GM21529 (cell line): Measurements from ENCODE around the gene TRDMT1.
"Not testable (repeated sequence)": the region's sequence is repeated elsewhere in the genome, so short reads cannot be mapped to it uniquely, and the experiment has no call there.

ENCODE experiments used
- ATAC-seq: cut with Tn5 transposase; IDR thresholded peaks from one replicate; pipeline ENCODE4 v1.9.1; 2021; ENCODE audit not compliant: unreplicated experiment

Gene TRDMT1

DNA sequence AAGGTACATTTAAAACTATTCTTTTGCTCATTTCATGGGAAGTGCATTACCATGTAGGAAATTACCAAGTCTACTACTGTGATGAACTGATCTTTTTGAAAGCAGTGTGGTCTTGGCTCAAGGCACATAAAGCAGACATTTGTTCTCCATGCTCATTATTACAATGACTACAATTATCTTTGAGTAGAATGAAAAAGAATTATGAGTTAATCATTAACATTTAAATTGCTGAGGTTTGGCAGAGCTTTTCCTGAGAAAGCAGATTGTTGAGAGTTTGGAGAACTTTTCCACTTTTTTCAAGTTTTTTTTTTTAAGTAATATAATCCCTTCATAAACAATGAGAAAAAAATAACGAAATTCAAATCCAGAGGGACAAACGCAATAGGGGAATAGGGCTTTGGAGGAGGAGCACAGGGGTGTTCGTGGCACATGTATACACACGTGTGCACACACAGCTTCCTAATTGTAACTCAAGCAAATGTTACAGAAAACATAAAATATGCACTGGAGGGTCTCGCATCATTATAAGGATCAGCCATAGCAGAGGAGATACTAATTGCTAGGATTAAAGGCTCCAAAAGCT, 62.9 kb downstream of the TRDMT1 start:
- no peak for ATAC-seq

DNA sequence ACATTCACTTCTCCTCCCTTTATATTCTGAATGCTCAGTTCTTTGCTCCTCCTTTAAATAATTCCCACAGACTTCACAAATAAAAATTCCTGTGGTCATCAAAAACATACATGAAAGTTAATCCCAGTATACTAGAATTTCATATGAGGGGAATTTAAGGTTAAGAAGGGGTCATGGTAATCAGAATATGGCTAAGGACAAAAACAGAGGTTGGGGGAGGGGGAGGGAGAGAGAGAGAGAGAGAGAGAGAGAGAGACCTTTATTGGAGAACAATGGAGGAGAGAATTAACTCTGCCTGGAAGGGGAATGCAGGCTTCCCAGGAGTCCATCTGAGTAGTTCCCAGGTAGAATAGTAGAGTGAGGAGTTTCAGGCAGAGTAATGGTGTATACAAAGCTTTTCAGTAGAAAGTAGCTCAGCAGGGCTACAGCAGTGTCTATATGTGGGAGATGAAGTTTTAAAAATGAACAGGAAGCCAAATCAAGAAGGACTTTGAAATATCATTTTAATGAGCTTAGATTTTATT, 66.7 kb downstream of the TRDMT1 start:
- no peak for ATAC-seq

DNA sequence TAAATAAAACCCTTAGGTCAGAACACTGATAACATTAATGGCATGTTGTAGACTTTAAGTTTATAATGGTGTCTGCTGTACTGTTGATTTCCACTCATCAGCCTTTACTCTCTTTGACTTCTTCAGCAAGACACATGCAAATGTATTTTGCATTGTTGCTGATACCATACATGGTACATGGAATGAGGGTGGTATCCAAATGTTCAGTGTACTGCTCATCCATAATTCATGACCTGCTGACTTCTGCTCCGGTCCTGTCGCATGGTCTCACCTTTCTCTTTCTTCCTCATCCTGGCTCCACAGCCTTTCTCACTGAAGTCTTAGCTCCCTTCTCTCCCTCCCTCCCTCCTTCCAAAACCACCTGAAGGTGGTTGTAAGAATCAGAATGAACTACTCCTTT, 67.2 kb downstream of the TRDMT1 start:
- no peak for ATAC-seq

DNA sequence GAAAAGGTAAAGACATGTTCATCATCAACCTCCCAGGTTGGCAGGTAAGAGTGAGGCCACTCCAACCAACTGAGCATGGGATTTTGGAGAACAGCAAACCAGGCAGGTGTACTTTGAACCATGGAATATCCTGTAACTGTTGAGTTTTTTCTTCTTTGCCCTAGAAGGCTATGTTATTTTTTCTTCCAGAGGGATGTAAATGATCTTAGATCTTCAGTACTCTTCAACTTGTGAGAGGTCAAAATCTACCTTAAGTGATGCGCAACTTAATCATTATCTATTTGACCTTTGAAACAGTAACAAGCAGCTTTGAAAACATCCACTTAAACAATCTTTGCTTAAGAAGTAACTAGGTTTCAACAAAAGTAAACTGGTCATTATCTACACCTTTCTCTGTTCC, 71.7 kb downstream of the TRDMT1 start, which contains the start of gene CUBN:
Gene CUBN (minus strand): TSS at position 71 of the 400 bp plus-strand sequence. CDS start 46 bp downstream, at position 25.
- ATAC-seq = no peak

DNA sequence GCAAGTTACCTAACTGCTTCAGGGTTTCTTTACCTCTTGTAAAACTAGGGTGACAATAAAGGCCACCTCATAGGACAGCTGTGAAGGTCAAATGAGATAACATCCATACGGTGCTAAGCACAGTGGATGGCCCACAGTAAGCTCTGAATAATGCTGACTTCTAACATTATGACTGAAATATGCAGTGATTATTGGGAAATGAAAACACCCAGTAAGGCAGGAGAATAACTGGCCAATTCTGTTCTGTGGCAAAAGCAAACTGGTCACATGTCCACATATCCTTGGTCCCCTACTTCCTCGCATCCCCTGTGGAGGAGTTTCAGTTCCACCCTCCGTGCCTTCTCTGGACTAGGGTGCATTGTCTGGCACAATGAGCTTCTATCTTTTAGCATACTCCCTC, 73.2 kb downstream of the TRDMT1 start:
- no peak for ATAC-seq

DNA sequence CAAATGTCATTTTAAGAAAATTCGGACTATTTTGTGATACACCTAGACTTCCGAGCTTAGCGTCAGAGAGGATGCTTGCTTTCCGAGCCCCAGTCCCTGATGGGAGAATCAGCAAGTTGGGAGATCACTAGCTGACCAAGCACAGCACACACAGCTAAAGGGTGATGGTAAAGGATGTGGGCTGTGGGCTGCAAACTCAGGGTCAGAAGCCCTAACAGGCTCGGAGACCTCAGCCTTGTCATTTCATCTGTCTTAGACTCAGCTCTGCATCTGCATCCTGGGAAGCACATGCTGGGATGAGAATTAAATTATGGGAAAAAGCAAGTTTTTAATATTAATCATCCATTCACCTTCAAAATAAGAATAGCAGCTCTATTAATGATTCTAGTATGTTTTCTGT, 75.1 kb downstream of the TRDMT1 start:
- no peak for ATAC-seq

DNA sequence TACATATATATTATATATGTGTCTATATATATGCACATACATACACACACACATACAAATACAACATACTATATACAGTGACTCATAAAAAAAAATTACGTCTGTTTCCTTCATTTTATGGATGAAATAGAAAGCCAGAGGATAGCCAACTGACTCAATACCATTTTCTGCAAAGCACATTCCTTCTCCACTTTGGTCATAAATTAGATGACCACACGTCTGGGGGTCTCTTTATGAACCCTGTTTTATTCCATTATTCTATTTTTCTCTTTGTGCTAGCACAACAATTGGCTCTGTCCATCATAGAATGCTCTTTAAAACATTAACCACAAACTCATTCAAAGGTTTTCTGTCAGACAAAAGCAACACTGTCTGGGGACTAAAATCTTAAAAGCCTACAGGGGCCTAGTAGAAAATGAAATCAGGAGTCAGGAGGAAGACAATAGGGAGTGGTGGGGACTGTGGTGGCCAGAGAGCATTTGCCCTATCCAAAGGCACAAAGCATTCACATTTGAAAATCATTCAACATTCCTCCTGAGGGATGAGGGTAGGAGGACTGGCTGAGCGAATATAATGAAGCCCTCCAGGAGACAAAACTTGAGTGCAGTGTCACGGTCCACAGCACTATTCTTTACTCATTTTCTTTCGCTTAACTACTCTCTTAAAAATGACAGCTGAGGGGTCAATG, 76.1 kb downstream of the TRDMT1 start:
- ATAC-seq = no peak

DNA sequence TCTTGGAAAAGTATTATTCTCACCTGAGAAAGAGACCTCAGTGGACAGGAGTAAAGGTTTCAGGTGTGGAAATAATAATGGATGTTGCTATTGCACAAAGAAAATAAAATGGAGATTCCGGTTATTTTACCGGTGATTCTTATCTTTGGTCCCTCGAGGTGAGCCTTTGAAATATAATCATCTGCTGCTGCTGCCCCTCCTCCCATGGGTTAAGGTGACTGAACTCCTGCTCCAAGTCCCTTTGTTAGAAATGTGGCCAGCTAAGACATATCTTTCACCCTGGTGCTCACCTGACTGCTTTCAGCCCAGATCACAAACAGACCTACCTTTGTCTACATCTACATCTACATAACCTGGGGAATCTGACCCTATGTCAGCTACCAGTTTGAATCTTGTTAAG, 77.5 kb downstream of the TRDMT1 start:
- no peak for ATAC-seq

DNA sequence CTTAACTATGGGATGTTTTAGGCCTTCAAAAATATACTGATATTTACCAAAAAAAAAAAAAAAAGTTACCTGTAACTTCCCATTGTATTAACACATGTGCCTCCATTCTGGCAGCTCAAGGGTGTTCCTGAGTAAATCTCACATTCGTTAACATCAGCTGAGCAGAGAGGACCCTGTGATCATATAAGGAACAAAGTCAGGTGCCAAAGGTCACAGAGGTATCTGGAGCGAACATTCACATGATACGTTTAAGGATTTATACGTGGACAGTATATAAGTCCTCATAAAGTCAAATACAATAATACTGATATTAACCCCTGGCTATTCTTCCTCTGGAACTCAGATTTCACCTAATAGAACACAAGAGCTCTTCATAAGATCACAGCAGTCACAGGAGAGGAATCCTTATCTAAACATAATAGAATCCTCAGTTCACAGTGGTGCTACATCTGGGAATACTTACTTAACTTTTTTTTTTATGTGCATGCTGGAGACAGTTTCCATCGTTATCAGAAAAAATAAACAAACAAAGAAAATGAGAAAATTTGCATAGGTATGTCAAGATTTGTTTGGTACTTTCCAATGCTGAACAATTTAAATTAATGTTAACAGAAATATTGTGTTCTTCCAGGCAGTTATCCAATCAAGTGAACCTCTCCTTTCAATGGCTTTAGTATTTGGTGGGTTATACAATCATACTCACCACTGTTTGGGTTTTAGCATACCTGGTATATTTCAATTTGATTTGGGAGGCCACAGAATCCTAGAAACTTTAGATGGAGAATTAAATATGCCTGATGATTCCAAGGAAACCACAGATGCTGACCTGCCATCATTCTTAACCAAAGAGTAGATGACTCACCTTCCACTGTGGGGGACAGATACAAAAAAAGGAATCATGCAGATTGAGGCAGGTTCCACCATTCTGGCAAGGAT, 78.5 kb downstream of the TRDMT1 start:
- ATAC-seq = no peak

DNA sequence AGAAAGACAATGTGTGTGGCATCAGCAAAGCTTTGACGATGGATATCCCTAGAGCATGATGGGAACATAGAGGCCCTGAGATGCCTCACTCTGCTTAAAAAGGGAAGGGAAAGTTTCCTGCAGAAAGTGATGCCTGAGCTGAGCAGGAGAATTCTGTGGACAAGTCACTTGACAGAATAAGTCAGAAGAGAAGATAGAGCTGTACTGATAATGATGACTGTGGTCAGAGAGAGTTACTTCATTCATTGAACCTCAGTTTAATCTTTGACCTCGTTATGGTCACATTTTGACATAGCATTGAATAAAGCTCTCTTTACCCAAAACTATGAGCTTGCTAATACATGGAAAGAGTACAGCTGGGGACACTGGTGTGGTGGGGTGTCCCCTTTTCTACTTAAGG, 79.4 kb downstream of the TRDMT1 start:
- no peak for ATAC-seq

DNA sequence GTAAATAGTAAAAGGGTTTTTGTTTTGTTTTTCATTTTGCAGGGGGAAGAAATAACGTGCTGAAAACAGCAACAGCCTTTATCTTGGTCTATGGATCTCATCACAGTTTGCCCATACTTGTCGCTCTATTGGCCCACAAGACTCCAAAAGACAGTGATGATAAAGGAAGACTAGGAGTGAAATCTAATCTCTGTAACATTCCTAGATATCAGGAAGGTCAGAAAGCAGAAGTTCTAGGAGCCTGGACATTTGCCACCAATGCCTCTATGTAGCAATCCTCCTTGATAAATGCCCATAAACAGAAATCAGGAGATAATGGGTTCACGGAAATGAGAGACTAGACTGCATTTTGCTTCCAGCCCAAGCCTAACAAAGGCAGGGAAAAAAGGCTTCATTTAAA, 80.8 kb downstream of the TRDMT1 start:
- no peak for ATAC-seq

DNA sequence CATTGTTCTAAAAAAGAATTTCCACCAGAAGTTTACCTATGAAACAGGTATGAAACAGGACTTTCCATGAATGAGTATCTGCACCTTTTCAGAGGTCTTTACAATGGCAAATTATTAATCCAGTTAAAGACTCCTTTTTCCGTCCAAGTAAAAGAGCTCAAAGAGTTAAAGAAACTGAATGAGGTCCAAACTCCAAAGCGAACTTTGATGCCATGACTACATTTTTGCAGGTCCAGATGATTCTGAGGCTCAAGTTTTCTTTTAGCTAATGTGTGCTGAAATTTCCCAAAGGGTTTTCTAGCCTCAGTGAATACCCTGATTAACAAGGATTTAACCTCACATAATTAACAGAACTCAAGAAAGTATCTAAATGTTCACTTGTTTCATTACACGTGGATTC, 81.6 kb downstream of the TRDMT1 start:
- no peak for ATAC-seq

DNA sequence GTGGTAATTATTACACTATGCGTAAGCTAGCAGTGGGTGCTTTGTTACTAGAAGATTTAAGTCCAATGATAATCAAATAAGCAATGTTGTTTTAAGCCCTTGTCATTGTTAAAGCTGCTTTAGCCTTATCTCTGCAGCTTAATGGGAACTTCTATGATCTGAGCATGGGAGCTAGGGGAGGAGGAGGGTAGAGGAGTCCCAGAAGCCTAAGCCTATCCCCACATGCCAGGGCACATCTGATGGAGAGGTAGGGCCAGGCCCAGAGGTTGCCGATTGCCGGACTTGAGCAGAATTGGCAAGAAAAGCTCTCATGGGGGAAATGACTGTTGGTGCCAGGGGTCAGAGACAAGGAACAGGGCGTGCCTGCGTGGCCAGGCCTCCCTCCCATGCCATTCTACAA, 85.3 kb downstream of the TRDMT1 start:
- no peak for ATAC-seq

DNA sequence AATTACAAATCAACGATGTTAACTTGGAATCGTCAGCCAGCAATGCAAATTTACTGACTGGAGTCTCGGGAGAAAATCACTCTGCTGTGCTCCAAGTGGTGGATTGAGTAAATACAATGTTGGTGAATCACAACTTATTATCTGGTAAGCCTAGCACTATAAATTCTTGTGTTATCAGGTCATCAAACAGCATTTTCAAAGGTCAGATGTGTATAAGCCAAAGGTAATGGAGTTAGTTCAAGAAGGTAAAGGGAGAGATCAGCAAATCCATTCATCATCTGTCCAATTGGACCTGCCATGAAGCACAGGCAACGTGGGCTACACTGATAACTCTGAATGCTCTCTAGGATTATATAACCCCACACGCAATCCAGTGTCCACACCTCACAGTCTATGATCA, 85.8 kb downstream of the TRDMT1 start:
- ATAC-seq = no peak

DNA sequence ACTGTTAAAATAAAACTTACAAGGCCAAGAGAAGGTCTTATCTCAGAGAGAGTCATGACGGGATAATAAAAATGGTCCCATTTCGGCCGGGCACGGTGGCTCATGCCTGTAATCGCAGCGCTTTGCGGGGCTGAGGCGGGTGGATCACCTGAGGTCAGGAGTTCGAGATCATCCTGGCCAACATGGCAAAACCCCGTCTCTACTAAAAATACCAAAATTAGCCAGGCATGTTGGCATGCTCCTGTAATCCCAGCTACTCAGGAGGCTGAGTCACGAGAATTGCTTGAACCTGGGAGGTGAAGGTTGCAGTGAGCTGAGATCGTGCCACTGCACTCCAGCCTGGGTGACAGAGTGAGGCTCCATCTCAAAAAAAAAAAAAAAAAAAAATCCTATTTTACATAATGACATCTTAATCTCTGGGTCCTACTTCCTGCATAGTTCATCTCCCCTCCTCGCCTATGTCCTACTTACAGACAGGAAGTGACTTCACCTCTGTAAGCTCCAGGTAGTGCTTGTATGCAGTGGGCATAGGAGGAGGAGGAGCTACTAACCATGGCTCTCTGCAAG, 86.5 kb downstream of the TRDMT1 start:
- not testable (repeated sequence) for ATAC-seq

DNA sequence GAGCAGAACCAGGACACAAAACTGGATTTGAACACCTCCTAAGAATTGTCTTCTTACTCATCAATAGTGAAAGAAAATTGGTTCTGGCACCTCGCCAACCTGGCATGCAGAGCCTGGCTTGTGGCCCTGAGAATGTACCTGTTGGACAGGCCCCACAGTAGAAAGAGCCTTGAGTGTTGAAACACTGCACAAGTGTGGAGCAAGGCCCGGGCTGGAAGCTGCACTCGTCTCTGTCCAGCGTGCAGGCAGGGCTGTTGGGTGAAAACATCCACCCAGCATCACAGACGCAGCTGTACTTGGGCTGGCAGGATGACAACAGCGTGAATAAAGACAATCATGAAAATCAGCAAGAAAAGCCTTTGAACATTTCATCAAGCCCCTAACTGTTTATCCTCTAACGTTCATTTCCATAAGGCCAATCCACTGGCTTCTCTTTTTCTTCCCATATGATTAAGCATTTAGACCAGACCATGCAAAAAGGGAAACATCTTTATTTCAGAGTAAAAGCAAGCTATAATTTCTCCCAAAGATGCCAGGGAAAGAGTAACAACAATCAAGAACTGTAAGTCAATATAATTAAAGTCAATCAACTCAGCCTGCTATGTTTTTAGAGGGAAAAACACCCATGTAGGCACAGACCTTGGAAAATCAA, 87.5 kb downstream of the TRDMT1 start:
- no peak for ATAC-seq

DNA sequence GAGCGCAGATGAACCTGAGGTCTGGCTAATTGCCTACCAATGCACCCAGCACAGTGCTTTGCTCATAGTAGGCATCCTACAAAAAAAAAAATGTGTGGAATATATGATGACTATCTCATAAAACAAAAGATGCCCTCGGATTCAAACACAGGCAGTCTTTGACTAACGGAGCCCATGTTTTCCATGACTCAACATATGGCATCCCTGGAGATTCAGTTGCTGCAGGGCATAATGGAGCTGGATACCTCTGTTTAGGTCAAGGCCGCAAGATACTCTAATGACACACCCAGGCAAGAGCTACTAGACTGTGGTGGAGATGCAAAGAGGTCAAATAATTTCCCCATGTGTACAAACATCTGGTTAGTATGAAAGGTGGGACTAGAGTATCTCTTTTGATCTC, 88.1 kb downstream of the TRDMT1 start:
- no peak for ATAC-seq

DNA sequence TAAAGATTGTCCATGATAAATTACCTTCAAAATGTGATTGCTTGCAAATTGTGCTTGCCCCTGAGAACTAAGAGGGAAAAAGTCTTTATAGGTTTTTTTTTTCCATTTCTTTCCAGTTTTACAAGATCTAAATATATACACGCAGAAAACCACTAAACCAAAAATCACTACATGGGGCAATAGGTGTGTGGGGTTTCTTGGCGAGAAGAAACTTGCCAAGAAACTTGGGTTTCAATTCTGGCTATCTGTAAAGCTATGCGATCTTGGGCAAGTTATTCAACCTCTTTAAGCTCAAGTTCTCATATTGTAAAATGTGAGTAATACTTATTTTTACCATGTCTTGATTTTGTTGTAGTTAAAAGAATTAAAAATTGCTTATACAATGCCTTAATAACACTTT, 88.9 kb downstream of the TRDMT1 start:
- no peak for ATAC-seq

DNA sequence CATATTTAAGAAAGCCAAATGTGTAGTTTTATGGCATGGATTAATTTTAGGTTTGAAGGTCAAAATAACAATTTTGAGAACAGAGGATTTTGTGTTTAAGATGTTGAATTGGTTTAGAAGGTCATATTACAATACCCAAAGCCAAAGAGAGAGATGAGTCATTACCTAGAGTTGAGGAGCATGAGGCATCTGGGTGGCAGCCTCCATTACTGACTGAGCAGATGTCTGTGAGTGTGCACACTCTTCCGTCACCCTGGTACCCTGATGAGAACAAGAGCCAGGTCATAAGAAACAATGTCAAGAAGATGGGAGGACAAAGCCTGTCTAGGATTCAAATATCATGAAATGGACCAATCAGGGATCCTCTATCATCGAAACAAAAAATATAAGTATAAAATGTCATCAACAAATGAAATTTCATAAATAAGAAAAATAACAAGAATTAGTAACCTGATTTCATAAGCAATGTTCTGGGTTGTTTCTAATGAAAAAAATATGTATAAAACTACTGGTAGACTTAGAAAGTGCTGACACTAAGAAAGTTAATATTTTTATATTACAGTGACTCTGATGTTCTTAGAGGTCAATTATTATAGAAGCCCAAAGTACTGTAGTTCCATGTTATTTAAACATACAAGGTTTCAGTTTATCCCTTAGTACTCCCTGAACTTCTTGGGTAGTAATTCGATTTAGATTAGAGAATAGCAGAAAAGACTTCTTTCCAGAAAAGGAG, 91.8 kb downstream of the TRDMT1 start:
- no peak for ATAC-seq

DNA sequence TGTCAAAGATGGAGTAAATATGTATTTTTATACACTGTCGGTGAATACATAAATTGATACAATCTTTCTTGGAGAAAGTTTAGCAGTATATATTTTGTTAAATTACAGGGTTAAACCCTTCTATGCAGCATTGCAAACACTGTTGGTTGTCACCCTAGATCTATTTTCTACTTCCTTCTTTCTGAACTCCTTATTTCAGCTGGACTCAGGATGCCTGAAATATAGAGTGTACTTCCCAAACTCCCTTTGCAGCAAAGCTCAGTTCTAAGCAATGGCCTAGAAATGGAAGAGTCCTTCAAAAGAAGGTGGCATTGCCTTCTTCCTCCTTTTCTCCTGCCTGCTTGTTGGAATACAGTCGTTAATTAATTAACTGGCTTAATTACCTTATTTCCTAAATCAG, 92.4 kb downstream of the TRDMT1 start:
- no peak for ATAC-seq
